H1 (cell line): ENCODE data around the gene PGM2L1. TPM values are rescaled to one million over a fixed set of nuclear protein-coding genes. Genes with fewer than 3 reads are reported as not detected.

ENCODE experiments used
- CTCF ChIA-PET: fragments of 300-600 bp; sonication (Branson Sonifier 250); formaldehyde crosslinking; loops from one replicate; lab custom pipeline; 2021; ENCODE audit not compliant: partially characterized antibody; lab: Charles Lee
- POLR2A ChIA-PET: fragments of 300-600 bp; sonication (Branson Sonifier 250); formaldehyde crosslinking; loops from one replicate; lab custom pipeline; 2021; ENCODE audit warnings: inconsistent platforms; ENCODE audit not compliant: partially characterized antibody; lab: Charles Lee
- DNase-seq, 2 experiments: peaks; one replicate each; pipeline versions ENCODE4 v3.0.0 to v3.0.0-alpha.2; 2010 to 2022; ENCODE audit warnings: low spot score in 2 of 2, low read depth in 1 of 2, mixed read lengths in 1 of 2
- FAIRE-seq: peaks from 2 replicates; lab custom pipeline; 2011; peaks lifted over from hg19 to GRCh38; lab: Jason Lieb, UNC
- H2AFZ ChIP-seq: 2 replicates; pipeline ENCODE4 v1.8.1; 2012; ENCODE audit warnings: low read length, inconsistent platforms
- H2AK5ac ChIP-seq: 2 replicates; pipeline ENCODE4 v1.6.1; 2013; ENCODE audit warnings: low read depth, low read length
- H2BK120ac ChIP-seq: replicated peaks from 2 replicates; pipeline ENCODE3; 2013; ENCODE audit warnings: low read depth, low read length, inconsistent platforms
- H2BK12ac ChIP-seq: 2 replicates; pipeline ENCODE4 v1.6.1; 2013; ENCODE audit warnings: low read depth, low read length
- H2BK15ac ChIP-seq: 2 replicates; pipeline ENCODE4 v1.6.1; 2013; ENCODE audit warnings: low read length
- H2BK20ac ChIP-seq: 2 replicates; pipeline ENCODE4 v1.6.1; 2013; ENCODE audit warnings: low read length
- H2BK5ac ChIP-seq: 2 replicates; pipeline ENCODE4 v1.6.1; 2013; ENCODE audit warnings: low read depth, low read length
- H3K14ac ChIP-seq: 2 replicates; pipeline ENCODE4 v1.6.1; 2013; ENCODE audit warnings: inconsistent platforms; ENCODE audit not compliant: insufficient read length
- H3K18ac ChIP-seq: 2 replicates; pipeline ENCODE4 v1.6.1; 2013; ENCODE audit warnings: low read length; ENCODE audit errors: extremely low read depth
- H3K23ac ChIP-seq: 2 replicates; pipeline ENCODE4 v1.6.1; 2013; ENCODE audit warnings: inconsistent platforms; ENCODE audit not compliant: insufficient read length
- H3K23me2 ChIP-seq: 2 replicates; pipeline ENCODE4 v1.6.1; 2013; ENCODE audit warnings: low read depth, low read length
- H3K27ac ChIP-seq: 2 replicates; pipeline ENCODE4 v1.6.1; 2011; ENCODE audit warnings: low read depth, low read length, inconsistent platforms
- H3K27me3 ChIP-seq, 4 experiments: replicated peaks in 1 of 4; 1 replicate in 1 of 4; 2 replicates in 3 of 4; pipeline versions ENCODE4 v1.6.1 to v1.8.1; 2011 to 2013; ENCODE audit warnings: low read length in 3 of 4, mild to moderate bottlenecking in 3 of 4, inconsistent platforms in 2 of 4, mixed read lengths in 2 of 4, moderate library complexity in 1 of 4; ENCODE audit not compliant: control insufficient read depth in 3 of 4, insufficient read depth in 3 of 4; ENCODE audit errors: extremely low read depth in 1 of 4
- H3K36me3 ChIP-seq, 4 experiments: 2 replicates each; pipeline versions ENCODE4 v1.6.1 to v1.8.1; 2011 to 2013; ENCODE audit warnings: mild to moderate bottlenecking in 4 of 4, low read length in 3 of 4, moderate library complexity in 2 of 4, control low read depth in 1 of 4, inconsistent platforms in 1 of 4; ENCODE audit not compliant: insufficient read depth in 4 of 4, control insufficient read depth in 2 of 4
- H3K4ac ChIP-seq: replicated peaks from 2 replicates; pipeline ENCODE3; 2013; ENCODE audit warnings: low read length, low read depth, mixed read lengths, inconsistent platforms; ENCODE audit not compliant: insufficient read length
- H3K4me1 ChIP-seq, 4 experiments: replicated peaks in 1 of 4; 1 replicate in 1 of 4; 2 replicates in 3 of 4; pipeline versions ENCODE4 v1.6.1 to v1.8.1; 2011 to 2013; ENCODE audit warnings: low read length in 3 of 4, inconsistent platforms in 2 of 4, mixed read lengths in 1 of 4; ENCODE audit not compliant: insufficient read depth in 4 of 4, control insufficient read depth in 3 of 4
- H3K4me2 ChIP-seq, 2 experiments: 2 replicates each; pipeline versions ENCODE4 v1.6.1 to v1.8.1; 2011 to 2013; ENCODE audit warnings: low read depth in 2 of 2, low read length in 2 of 2, control low read depth in 1 of 2, inconsistent platforms in 1 of 2, mild to moderate bottlenecking in 1 of 2; ENCODE audit not compliant: insufficient read depth in 1 of 2
- H3K4me3 ChIP-seq, 4 experiments: fragments of 200-600, 300-600 bp in 1 of 4; sonication (generic), shearing (Covaris generic), sonication (Bioruptor Twin) in 1 of 4; 2 replicates each; pipeline versions ENCODE4 v1.5.1 to v1.8.1; 2011 to 2016; ENCODE audit warnings: low read length in 4 of 4, low read depth in 3 of 4, control low read depth in 2 of 4, inconsistent platforms in 2 of 4, mild to moderate bottlenecking in 2 of 4, mixed read lengths in 1 of 4, moderate library complexity in 1 of 4; ENCODE audit not compliant: insufficient read depth in 2 of 4; ENCODE audit errors: extremely low read depth in 1 of 4
- H3K56ac ChIP-seq: replicated peaks from 2 replicates; pipeline ENCODE3; 2013; ENCODE audit warnings: low read depth, mild to moderate bottlenecking, mixed read lengths, low read length, inconsistent platforms; ENCODE audit not compliant: insufficient read length
- H3K79me1 ChIP-seq: 2 replicates; pipeline ENCODE4 v1.6.1; 2013; ENCODE audit warnings: low read depth, low read length, control low read depth
- H3K79me2 ChIP-seq, 2 experiments: 2 replicates each; pipeline versions ENCODE4 v1.6.1 to v1.8.1; 2012 to 2013; ENCODE audit warnings: low read length in 2 of 2, mild to moderate bottlenecking in 2 of 2, inconsistent platforms in 1 of 2; ENCODE audit not compliant: insufficient read depth in 2 of 2, control insufficient read depth in 1 of 2
- H3K9ac ChIP-seq, 4 experiments: replicated peaks in 1 of 4; 1 replicate in 1 of 4; 2 replicates in 3 of 4; pipeline versions ENCODE4 v1.6.1 to v1.8.1; 2011 to 2013; ENCODE audit warnings: low read depth in 3 of 4, low read length in 3 of 4, control low read depth in 2 of 4, mild to moderate bottlenecking in 2 of 4, moderate library complexity in 2 of 4, inconsistent platforms in 1 of 4; ENCODE audit errors: extremely low read depth in 1 of 4
- H3K9me3 ChIP-seq, 2 experiments: 2 replicates each; pipeline versions ENCODE4 v1.6.1 to v1.8.1; 2012 to 2013; ENCODE audit warnings: mild to moderate bottlenecking in 2 of 2, moderate library complexity in 2 of 2, control low read depth in 1 of 2, inconsistent platforms in 1 of 2, low read depth in 1 of 2, low read length in 1 of 2, mixed read lengths in 1 of 2; ENCODE audit not compliant: insufficient read depth in 2 of 2
- H4K20me1 ChIP-seq, 2 experiments: replicated peaks in 1 of 2; 2 replicates each; pipeline versions ENCODE3 to v1.8.1; 2011 to 2013; ENCODE audit warnings: inconsistent platforms in 2 of 2, low read length in 2 of 2, mild to moderate bottlenecking in 1 of 2; ENCODE audit not compliant: insufficient read depth in 2 of 2, control insufficient read depth in 1 of 2
- H4K5ac ChIP-seq: 2 replicates; pipeline ENCODE4 v1.6.1; 2013; ENCODE audit warnings: low read length, low read depth, mixed read lengths, inconsistent platforms; ENCODE audit not compliant: insufficient read length
- H4K8ac ChIP-seq: 2 replicates; pipeline ENCODE4 v1.8.0; 2013; ENCODE audit warnings: mild to moderate bottlenecking, moderate library complexity, low read length, inconsistent platforms; ENCODE audit not compliant: insufficient read depth; ENCODE audit errors: extremely low read depth
- H4K91ac ChIP-seq: replicated peaks from 2 replicates; pipeline ENCODE3; 2013; ENCODE audit warnings: low read length, mixed read lengths, inconsistent platforms; ENCODE audit not compliant: insufficient read length
- CBX5 ChIP-seq: fragments of 300-800, 300-1000 bp; sonication (generic); IDR thresholded peaks from 2 replicates; pipeline ENCODE4 v1.7.1; 2016; ENCODE audit warnings: antibody characterized with exemption, low read length, low read depth
- EGR1 ChIP-seq: IDR thresholded peaks from 2 replicates; pipeline ENCODE4 v1.6.1; 2011; ENCODE audit warnings: low read depth, low read length, borderline replicate concordance
- MAFK ChIP-seq: IDR thresholded peaks from 2 replicates; pipeline ENCODE4 v1.6.1; 2012; ENCODE audit warnings: low read depth, mild to moderate bottlenecking, improper control_type of control experiment, low read length
- NANOG ChIP-seq: IDR thresholded peaks from 2 replicates; pipeline ENCODE4 v1.6.1; 2011; ENCODE audit warnings: low read length, low read depth, mild to moderate bottlenecking, inconsistent platforms; ENCODE audit not compliant: insufficient read depth, poor library complexity, severe bottlenecking
- RNF2 ChIP-seq: fragments of 200-900, 300-1000 bp; sonication (generic); IDR thresholded peaks from 2 replicates; pipeline ENCODE4 v1.7.1; 2016; ENCODE audit warnings: borderline replicate concordance, low read depth, mild to moderate bottlenecking, antibody characterized with exemption, low read length; ENCODE audit not compliant: poor library complexity, severe bottlenecking; ENCODE audit errors: missing control alignments
- SIRT6 ChIP-seq: IDR thresholded peaks from one replicate; pipeline ENCODE4 v1.7.1; 2012; ENCODE audit warnings: low read length, inconsistent platforms
- WGBS, 2 experiments: shearing (Covaris generic) in 1 of 2; methylation state at CpG; one replicate each; pipeline versions ENCODE4 v1.1.6 to v1.1.7; 2013 to 2015; ENCODE audit warnings: low lambda C conversion rate in 2 of 2, mixed read lengths in 2 of 2, inconsistent platforms in 1 of 2, low coverage in 1 of 2, missing lambda C conversion rate in 1 of 2; ENCODE audit not compliant: insufficient replicate concordance in 2 of 2, insufficient coverage in 1 of 2, insufficient read length in 1 of 2; ENCODE audit errors: extremely low coverage in 1 of 2, missing lambda C conversion rate in 1 of 2; 5-methylcytosine and 5-hydroxymethylcytosine counted together
- polyA plus RNA-seq, 7 experiments: library from polyadenylated mRNA; depleted of rRNA in 3 of 7; stranded (reverse) in 5 of 7; unstranded in 2 of 7; fragments of >200 nt in 5 of 7; fragments of 200-250 nt in 2 of 7; gene quantifications; 1 replicate in 5 of 7; 2 replicates in 1 of 7; 4 replicates in 1 of 7; pipeline versions ENCODE4 v1.2.1 to v1.2.3, GENCODE V29; 2011 to 2013; ENCODE audit warnings: missing spikeins in 2 of 7, mixed read lengths in 2 of 7
- total RNA-seq: library from RNA; stranded (reverse); fragmentation: NEBNext Ultra II Directional; extraction: Animal tissue kit (Norgen Biotek cat#: 25700); gene quantifications from 2 replicates; pipeline ENCODE4 v1.2.1, GENCODE V29; 2021

The PGM2L1 gene
- total and polyA plus RNA-seq, 2 of the 8 experiments (the other 6 are each of a cell fraction or from before 2014, with no cell fraction given) = 5.0 to 42.7 TPM

GRCh38 chr11:74332291-74332690 is 65.9 kb downstream of the PGM2L1 start:
- no peak overlapping the region for H2BK5ac ChIP-seq

More at GRCh38 chr11:74332291-74332690, 65.9 kb downstream of the PGM2L1 start:
- no peak overlapping the region for H2AFZ ChIP-seq
- H3K4me3 ChIP-seq = no peak overlapping the region
- no peaks in the 10 kb centered on the region for H3K23me2 ChIP-seq
- no peak overlapping the region for H3K14ac ChIP-seq
- no peaks in the 10 kb centered on the region for H3K79me2 ChIP-seq
- H3K79me1 ChIP-seq = no peaks in the 10 kb centered on the region
- peaks cover 0 to 7% of the 10 kb centered on the region in 2 experiments; a peak in 1 of 4 replicates for H3K9me3 ChIP-seq
- no peak overlapping the region for H2BK15ac ChIP-seq
- no peak overlapping the region for H3K23ac ChIP-seq
- DNase-seq = no peak
- H3K4ac ChIP-seq = no peak overlapping the region
- CTCF ChIA-PET = interaction anchor here (1.1 to 1.2 kb wide), 2 partner anchors 11 to 32 kb away, joined by 4 to 5 read pairs; no protein-coding TSS in a partner anchor
- WGBS, 2 experiments = 90% methylated on average over 1 of the region's 1 CpG; no CpG with 5 or more reads in 1 of the 2 experiments
- no peaks in the 10 kb centered on the region for H3K27me3 ChIP-seq
- POLR2A ChIA-PET = no interaction called here
- no peak overlapping the region for H2BK12ac ChIP-seq
- no peak overlapping the region for H2AK5ac ChIP-seq
- H3K4me1 ChIP-seq = no peaks in the 10 kb centered on the region
- H3K56ac ChIP-seq = no peak overlapping the region
- no peak overlapping the region for H3K27ac ChIP-seq
- no peak overlapping the region for H4K5ac ChIP-seq
- no peak overlapping the region for H3K9ac ChIP-seq
- no peak overlapping the region for H2BK120ac ChIP-seq
- FAIRE-seq = no peak
- no peak overlapping the region for H4K91ac ChIP-seq
- no peak for TF ChIP-seq SIRT6
- TF ChIP-seq CBX5 = no peak
- no peak for TF ChIP-seq MAFK
- TF ChIP-seq EGR1 = no peak
- TF ChIP-seq NANOG = no peak
- no peak for TF ChIP-seq RNF2
- H4K20me1 ChIP-seq = no peaks in the 10 kb centered on the region
- H4K8ac ChIP-seq = no peak overlapping the region
- H3K4me2 ChIP-seq = no peak overlapping the region
- H3K36me3 ChIP-seq = peaks cover 0 to 6% (median 4%) of the 10 kb centered on the region in 4 experiments; a peak in 3 of 8 replicates
- no peak overlapping the region for H2BK20ac ChIP-seq
- no peak overlapping the region for H3K18ac ChIP-seq
